GM18511 (cell line): ENCODE data around the gene HES3.

Experiments
- ATAC-seq: cut with Tn5 transposase; IDR thresholded peaks from one replicate; pipeline ENCODE4 v1.9.1; 2021; ENCODE audit warnings: mild to moderate bottlenecking, moderate library complexity; ENCODE audit not compliant: unreplicated experiment

Gene HES3

DNA sequence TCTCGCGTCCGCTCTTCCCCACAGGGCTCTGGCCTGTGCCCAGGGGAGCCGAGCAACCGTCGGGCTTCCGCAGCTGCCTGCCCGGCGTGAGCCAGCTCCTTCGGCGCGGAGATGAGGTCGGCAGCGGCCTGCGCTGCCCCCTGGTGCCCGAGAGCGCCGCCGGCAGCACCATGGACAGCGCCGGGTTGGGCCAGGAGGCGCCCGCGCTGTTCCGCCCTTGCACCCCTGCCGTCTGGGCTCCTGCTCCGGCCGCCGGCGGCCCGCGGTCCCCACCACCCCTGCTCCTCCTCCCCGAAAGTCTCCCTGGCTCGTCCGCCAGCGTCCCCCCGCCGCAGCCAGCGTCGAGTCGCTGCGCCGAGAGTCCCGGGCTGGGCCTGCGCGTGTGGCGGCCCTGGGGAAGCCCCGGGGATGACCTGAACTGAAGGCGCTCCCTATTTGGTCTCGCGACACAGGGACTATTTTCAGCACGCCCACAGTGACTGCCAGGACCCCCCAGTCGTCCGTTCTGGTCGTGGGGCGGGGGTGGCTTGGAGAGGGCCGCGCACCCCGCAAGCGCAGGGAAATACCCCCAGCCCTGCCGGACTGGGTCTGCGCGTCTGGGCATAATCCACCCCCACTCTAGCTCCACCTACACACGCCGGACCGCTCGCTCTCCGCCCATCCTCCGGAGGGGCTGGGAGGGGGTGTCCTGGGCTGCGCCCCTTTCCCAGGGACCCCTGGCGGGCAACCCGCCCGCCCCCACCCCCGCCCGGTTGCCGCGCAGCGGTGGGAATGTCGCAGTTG is 1.3 kb downstream of the HES3 start:
- ATAC-seq, result peak; percentile 59

GRCh38 chr1:6245869-6246496 is 2.0 kb downstream of the HES3 start:
- ATAC-seq, result no peak

DNA sequence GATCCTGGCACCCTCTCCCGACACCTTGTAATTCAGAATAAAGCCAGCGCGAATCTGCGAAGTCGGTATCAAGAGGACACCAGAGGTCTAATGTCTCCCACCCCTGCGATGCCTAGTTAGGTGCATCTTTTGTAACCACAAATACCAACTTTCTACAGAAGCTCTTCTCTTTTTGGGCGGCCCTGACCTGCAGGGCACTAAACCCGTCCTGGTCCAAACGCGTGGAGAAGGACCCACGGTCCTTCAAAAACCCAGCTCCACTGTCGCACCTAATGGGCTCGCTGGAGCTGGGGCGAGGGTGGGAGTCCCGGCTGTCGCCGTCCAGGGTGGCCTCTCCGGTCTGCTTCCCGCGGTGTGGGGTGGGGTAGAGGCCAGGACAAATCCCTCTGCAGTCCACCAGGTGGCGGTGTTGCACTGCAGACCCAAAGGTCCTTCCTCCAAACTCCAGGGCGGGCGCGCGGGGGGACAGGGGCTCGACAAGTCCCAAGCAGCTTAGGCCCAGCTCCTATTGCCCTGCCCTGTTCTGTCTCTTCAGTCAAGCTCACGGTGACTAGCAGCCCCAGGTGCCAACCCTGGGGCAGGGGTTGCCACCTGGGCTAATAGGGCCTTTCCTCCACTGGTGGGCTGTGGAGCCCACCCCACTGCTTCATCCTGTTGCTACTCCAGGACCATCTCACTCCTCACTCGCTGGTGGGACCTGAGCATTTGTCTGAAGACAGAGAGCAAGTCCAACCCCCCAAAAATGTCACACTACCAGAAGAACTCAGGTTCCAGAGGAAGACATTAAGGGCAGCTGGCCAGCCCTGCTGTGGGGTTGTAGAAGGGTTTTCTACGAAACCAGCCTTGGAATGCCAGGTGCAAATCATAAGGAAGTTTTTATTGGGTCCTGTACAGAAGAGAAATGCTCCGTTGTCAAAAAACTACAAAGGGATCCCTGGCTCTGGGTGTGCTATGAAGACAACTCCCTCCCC is 2.8 kb downstream of the HES3 start:
- no peak for ATAC-seq

GRCh38 chr1:6247651-6248050 is 3.7 kb downstream of the HES3 start:
- ATAC-seq, result no peak

DNA sequence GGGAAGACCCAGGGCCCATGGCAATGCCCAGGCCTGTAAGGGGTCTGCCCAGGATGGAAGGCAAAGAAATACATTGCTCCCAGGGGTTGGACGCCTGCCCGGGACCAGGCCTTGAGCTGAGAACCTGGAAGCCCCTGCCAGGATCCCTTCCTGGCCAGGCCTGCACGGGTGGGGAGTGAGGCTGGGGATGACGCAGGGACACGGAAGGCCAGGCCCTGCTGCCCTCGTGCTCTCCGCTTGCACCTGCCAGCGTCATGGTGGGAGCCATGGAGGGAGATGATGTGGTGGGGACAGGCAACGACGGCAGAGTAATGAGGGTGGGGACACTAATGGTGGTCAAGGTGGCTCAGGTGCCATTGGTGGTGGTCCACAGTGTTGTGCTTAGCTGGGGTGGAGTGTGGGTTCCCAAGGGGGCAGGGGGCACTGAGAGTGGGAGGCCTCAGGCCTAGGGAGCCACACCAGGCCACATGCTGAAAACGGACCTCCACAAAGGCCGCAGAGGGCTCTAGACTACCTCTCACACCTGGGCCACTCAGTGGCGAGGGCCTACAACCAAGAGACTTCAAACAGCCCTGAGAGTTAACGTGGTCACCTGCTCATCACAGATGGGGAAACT is 4.3 kb downstream of the HES3 start:
- no peak for ATAC-seq

DNA sequence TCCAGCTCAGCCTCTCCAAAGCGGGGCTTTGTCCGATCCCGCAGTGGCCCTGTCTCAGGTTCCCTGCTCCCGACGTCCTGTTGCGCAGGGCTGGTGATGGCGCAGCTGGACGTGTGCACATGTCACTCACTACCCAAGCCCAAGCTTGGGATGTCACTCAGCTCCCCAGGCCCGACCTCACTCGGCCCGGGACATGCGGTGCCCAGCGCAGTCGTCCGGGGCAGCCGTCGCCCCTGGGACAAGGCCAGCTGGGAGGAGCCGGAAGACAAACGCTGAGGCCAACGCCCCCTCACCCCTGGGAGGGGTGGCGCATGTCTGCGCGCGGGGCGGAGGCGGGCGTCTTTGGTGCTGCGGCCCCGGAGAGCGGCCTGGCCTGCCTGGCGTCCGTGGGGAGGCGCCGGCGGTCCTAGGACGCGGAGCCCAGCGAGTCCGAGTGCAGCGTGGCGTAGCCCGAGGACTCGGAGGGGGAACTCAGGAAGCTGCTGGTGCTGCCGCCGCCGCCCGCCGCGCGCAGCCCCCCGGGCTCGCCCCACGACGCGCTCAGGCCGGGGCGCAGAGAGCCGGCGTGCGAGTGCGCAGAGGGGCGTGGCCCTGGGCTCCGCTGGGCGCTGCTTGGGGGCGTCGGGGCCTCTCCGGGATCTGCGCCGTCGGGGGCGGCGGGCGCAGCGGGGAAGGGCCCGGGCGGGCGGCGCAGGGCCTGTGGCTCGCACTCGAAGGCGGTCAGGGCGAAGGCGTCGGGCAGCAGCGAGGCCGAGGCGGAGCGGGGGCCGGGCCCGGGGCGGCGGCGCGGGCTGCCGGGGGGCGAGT is 5.2 kb downstream of the HES3 start:
- ATAC-seq, result no peak

DNA sequence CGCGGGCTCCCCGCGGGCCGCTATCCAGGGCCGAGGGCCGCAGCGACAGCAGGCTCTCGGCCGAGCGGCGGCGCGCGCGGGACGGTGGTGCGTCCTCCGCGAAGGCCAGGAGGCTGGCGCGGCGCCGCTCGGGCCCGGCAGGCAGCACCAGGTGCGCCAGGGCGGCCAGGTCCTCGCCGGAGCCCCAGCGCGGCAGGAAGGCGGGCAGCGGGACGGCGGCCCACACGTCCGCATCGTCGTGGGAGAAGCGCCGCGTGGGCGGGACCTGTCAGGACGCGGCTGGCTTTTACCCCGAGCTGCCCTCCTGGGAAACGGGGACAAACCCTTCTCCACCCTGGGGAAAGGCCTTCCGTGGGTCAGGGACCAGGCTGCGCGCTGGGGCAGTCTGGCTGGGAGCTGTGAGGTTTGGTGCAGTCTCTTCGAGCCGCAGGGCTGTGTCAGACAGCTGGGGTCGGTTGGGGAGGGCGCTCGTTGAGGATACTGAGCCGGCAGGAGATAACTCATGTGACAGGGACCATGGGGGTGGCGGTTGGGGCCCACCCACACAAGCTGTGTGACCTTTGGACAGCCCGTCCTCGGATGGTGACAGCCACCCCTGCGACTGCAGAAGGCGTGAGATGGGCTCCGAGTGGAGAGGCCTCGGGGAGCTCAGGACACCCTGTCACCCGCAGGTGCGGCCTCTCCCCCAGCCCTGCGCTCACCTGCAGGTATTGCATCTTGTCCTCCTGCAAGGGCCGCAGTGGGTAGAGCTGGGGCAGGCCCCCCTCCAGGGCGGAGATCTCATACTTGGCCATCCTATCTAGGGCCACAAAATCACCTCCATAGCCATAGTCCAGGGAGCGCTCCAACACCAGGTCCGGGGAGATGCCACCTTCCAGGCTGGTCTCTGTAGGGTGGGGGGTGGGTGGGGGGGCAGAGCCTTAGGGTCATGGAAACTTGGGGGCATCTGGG is 6.0 kb downstream of the HES3 start:
- no peak for ATAC-seq

GRCh38 chr1:6251233-6251632 is 7.3 kb downstream of the HES3 start:
- ATAC-seq, result no peak

DNA sequence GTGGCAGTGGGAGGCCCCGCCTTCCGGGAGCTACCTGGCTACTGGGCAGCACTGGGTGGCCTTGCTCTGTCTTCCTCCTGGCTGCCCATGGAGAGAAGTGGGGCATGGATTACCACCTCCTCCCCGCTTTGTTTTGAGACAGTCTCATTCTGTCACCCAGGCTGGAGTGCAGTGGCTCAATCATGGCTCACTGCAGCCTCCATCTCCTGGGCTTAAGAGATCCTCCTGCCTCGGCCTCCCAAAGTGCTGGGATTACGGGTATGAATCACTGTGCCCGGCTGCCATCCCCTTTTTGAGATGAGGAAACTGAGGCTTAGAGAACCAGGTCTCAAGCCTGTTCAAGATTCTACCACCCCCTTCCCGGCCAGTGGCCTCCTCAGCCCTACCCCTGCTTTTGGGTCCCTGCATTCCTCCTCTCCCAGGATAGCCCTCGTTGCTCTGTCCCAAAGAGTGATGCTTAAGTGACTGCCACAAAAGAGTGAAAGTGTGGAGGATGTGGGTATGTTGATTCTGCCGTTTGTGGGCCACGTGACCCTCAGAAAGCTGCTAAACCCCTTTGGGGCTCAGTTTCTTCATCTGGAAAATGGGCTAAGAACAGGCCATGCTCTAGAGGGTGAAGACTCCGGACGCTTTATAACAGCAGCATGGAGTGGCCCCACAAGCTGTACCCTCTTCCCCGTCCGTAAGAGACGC is 7.8 kb downstream of the HES3 start:
- no peak for ATAC-seq

DNA sequence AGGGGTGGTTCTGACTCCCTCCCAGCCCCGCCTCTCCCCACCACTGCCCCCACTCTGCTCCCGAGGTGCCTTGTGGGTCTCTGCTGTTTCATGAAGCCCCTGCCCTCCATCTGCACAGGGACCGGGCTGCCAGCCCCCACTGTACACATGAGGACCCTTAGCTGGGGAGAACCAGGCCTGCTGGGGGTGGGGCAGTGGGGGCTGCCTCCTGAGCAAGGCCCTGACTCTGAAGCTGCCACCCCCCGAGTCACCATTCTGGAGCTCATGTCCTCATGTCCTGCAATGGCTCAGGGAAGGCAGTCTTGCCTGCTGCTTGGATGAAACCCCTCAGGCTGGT is 8.4 kb downstream of the HES3 start:
- no peak for ATAC-seq

- no peak for ATAC-seq
Measured at GRCh38 chr1:6253380-6253779, 9.4 kb downstream of the HES3 start.

- no peak for ATAC-seq
Measured at GRCh38 chr1:6254691-6255090, 10.7 kb downstream of the HES3 start.

DNA sequence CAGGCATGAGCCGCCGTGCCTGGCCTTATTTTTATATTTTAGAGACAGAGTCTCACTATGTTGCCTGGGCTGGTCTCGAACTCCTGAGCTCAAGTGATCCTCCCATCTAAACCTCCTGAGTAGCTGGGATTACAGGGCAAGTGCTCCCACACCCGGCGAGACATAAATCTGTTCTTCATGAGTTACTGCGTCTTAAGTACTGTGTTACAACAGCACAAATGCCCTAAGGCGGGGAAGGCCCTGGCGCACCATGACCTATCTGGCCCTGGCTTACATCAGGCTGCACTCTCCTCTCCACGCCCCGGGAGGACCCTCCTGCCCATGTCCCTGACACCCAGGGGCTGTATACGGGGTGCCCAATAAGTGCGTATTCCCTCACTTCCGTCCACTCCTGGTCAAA is 12.7 kb downstream of the HES3 start:
- ATAC-seq, result no peak

GRCh38 chr1:6257541-6258069 is 13.6 kb downstream of the HES3 start:
- no peak for ATAC-seq

- no peak for ATAC-seq
Measured at GRCh38 chr1:6258675-6259074, 14.7 kb downstream of the HES3 start.

GRCh38 chr1:6259491-6260362 is 15.7 kb downstream of the HES3 start:
- ATAC-seq, result no peak

GRCh38 chr1:6260433-6260934 is 16.5 kb downstream of the HES3 start:
- ATAC-seq, result no peak
